Smooth muscle cell of the umbilical artery (primary cell): ENCODE results near the gene STX18. TPM values are rescaled to one million over a fixed set of nuclear protein-coding genes. Genes with fewer than 3 reads are reported as not detected.

Experiments
- total RNA-seq: library from RNA; depleted of rRNA; stranded (reverse); fragments of >200 nt; gene quantifications from 2 replicates; pipeline ENCODE4 v1.2.3, GENCODE V29; 2014

Gene STX18
- 24.6 and 26.2 TPM in 2 replicates for total RNA-seq

GRCh38 chr4:4541661-4542570 is at the start of gene STX18:
STX18 (minus strand) TSS chr4:4542048; CDS start chr4:4541964, 84 bp downstream.

GRCh38 chr4:4386736-4387392 is 155.0 kb downstream of the STX18 start, which contains the start of gene NSG1:
NSG1 (plus strand) TSS chr4:4387102; CDS start chr4:4387630, 528 bp downstream.

Other genes starting within 250 kb of the STX18 start
- gene NSG1, start 154.9 kb downstream of the STX18 start, total RNA-seq: 1.2 and 2.6 TPM in 2 replicates